Small intestine (tissue), 7 donors: ENCODE results near the gene FBXO24. TPM values are rescaled to one million over a fixed set of nuclear protein-coding genes. Genes with fewer than 3 reads are reported as not detected.

Source experiments
- DNase-seq, 2 donors: peaks; one replicate each; pipeline versions ENCODE4 v3.0.0 to v3.0.0-alpha.2; 2013
- FAIRE-seq: peaks from 2 replicates; lab custom pipeline; 2012; peaks lifted over from hg19 to GRCh38; lab: Jason Lieb, UNC
- H3K27ac ChIP-seq, 3 donors: one replicate each; pipeline ENCODE4 v1.5.1; 2013; ENCODE audit warnings: low read length in 2 of 3, mild to moderate bottlenecking in 2 of 3, control low read depth in 1 of 3, inconsistent platforms in 1 of 3, low read depth in 1 of 3, moderate library complexity in 1 of 3
- H3K27me3 ChIP-seq, 3 donors: one replicate each; pipeline ENCODE4 v1.6.1; 2013; ENCODE audit warnings: low read length in 3 of 3, inconsistent platforms in 1 of 3; ENCODE audit not compliant: control insufficient read depth in 3 of 3, insufficient read depth in 3 of 3
- H3K36me3 ChIP-seq, 3 donors: one replicate each; pipeline ENCODE4 v1.6.1; 2013; ENCODE audit warnings: low read length in 3 of 3, inconsistent platforms in 1 of 3, low read depth in 1 of 3, mild to moderate bottlenecking in 1 of 3, moderate library complexity in 1 of 3; ENCODE audit not compliant: control insufficient read depth in 3 of 3, insufficient read depth in 2 of 3
- H3K4me1 ChIP-seq, 3 donors: one replicate each; pipeline ENCODE4 v1.6.1; 2013; ENCODE audit warnings: low read length in 2 of 3, inconsistent platforms in 1 of 3, low read depth in 1 of 3, mild to moderate bottlenecking in 1 of 3, moderate library complexity in 1 of 3; ENCODE audit not compliant: control insufficient read depth in 3 of 3, insufficient read depth in 2 of 3
- H3K4me3 ChIP-seq, 3 donors: one replicate each; pipeline ENCODE4 v1.5.1; 2013; ENCODE audit warnings: low read length in 3 of 3, control low read depth in 1 of 3, inconsistent platforms in 1 of 3, low read depth in 1 of 3, mild to moderate bottlenecking in 1 of 3, moderate library complexity in 1 of 3
- H3K9me3 ChIP-seq, 2 donors: one replicate each; pipeline ENCODE4 v1.6.1; 2013; ENCODE audit warnings: low read depth in 1 of 2, low read length in 1 of 2; ENCODE audit not compliant: control insufficient read depth in 2 of 2, insufficient read depth in 1 of 2
- WGBS, 3 donors: extraction: QIAGEN DNeasy Blood & Tissue Kit; methylation state at CpG; one replicate each; pipeline ENCODE4 v1.1.7; 2013; 5-methylcytosine and 5-hydroxymethylcytosine counted together
- polyA plus RNA-seq, 4 donors: library from polyadenylated mRNA; stranded (reverse) in 3 of 4; unstranded in 1 of 4; fragments of 200-250 nt in 3 of 4; fragments of 120-200 nt in 1 of 4; gene quantifications; one replicate each; pipeline versions ENCODE4 v1.2.1 to v1.2.3, GENCODE V29; 2013
- donor health status: healthy with polysubstance abuse.
- donor health status: control.
- donor health status: control.
- donor health status: Bipolar disorder and iron deficiency.
- donor health status: healthy.

FBXO24 gene
- polyA plus RNA-seq, 4 donors = 0.55 to 1.1 TPM; not detected in 2

- no peak for FAIRE-seq
- peak; percentile 50 to 74 for DNase-seq
- peaks cover 3 to 36% (median 14%) of the 10 kb centered on the region in 3 donors for H3K4me1 ChIP-seq
- no peaks in the 10 kb centered on the region for H3K9me3 ChIP-seq
- H3K4me3 ChIP-seq = peak overlapping the region in 2 of 3 donors; percentile 12 to 33
- 20 to 23% (median 22%) methylated on average over 36 of the region's 36 CpGs for WGBS, 3 donors
- H3K27ac ChIP-seq = peak overlapping the region in 1 of 3 donors; percentile 26
- no peaks in the 10 kb centered on the region for H3K27me3 ChIP-seq
- peaks cover 0 to 49% (median 0%) of the 10 kb centered on the region in 3 donors for H3K36me3 ChIP-seq
Observed at GRCh38 chr7:100568896-100569844, 17.0 kb upstream of the FBXO24 start.

GRCh38 chr7:100570954-100571828, 14.9 kb upstream of the FBXO24 start:
- FAIRE-seq (no peak), DNase-seq (peak in 1 of 2 donors; percentile 32)
- Histone ChIP-seq H3K36me3 (peaks cover 11 to 50% (median 14%) of the 10 kb centered on the region in 3 donors), H3K9me3 (no peaks in the 10 kb centered on the region), H3K27ac (no peak overlapping the region), H3K27me3 (no peaks in the 10 kb centered on the region), H3K4me1 (peaks cover 3 to 36% (median 14%) of the 10 kb centered on the region in 3 donors), H3K4me3 (no peak overlapping the region)
- 61 to 73% (median 72%) methylated on average over 26 of the region's 26 CpGs for WGBS, 3 donors

GRCh38 chr7:100571829-100572116, 14.4 kb upstream of the FBXO24 start:
- Histone ChIP-seq H3K9me3 (no peaks in the 10 kb centered on the region), H3K27me3 (no peaks in the 10 kb centered on the region), H3K4me3 (no peak overlapping the region), H3K4me1 (peaks cover 3 to 36% (median 14%) of the 10 kb centered on the region in 3 donors), H3K36me3 (peaks cover 13 to 54% (median 16%) of the 10 kb centered on the region in 3 donors), H3K27ac (no peak overlapping the region)
- DNase-seq = no peak
- FAIRE-seq = no peak
- WGBS, 3 donors = 81 to 91% (median 87%) methylated on average over 2 of the region's 2 CpGs

GRCh38 chr7:100572281-100572948, 13.7 kb upstream of the FBXO24 start:
- Histone ChIP-seq H3K4me1 (peaks cover 3 to 36% (median 14%) of the 10 kb centered on the region in 3 donors), H3K36me3 (peaks cover 15 to 55% (median 22%) of the 10 kb centered on the region in 3 donors), H3K9me3 (no peaks in the 10 kb centered on the region), H3K27ac (no peak overlapping the region), H3K27me3 (no peaks in the 10 kb centered on the region), H3K4me3 (no peak overlapping the region)
- DNase-seq = no peak
- no peak for FAIRE-seq
- WGBS, 3 donors = 85 to 89% (median 86%) methylated on average over 14 to 20 of the region's 20 CpGs

GRCh38 chr7:100572949-100573675, 13.0 kb upstream of the FBXO24 start:
- no peak for FAIRE-seq

GRCh38 chr7:100573691-100574361, 12.3 kb upstream of the FBXO24 start, which contains the start of gene SAP25:
Gene SAP25 (minus strand): TSS chr7:100573900. CDS start chr7:100573742, 158 bp downstream.
- DNase-seq (no peak), FAIRE-seq (no peak)
- Histone ChIP-seq H3K36me3 (peaks cover 20 to 65% (median 26%) of the 10 kb centered on the region in 3 donors), H3K9me3 (no peaks in the 10 kb centered on the region), H3K27ac (no peak within 1 kb of the TSS), H3K4me3 (no peak within 1 kb of the TSS), H3K4me1 (peaks cover 0 to 23% (median 3%) of the 10 kb centered on the region in 3 donors), H3K27me3 (no peaks in the 10 kb centered on the region)
- WGBS, 3 donors = 94 to 96% (median 94%) methylated on average over 63 to 70 of the region's 70 CpGs

More at GRCh38 chr7:100572949-100573675, 13.0 kb upstream of the FBXO24 start:
- no peak for DNase-seq
- Histone ChIP-seq H3K36me3 (peaks cover 16 to 58% (median 26%) of the 10 kb centered on the region in 3 donors), H3K27ac (no peak overlapping the region), H3K4me3 (no peak overlapping the region), H3K27me3 (no peaks in the 10 kb centered on the region), H3K9me3 (no peaks in the 10 kb centered on the region), H3K4me1 (peaks cover 3 to 30% (median 9%) of the 10 kb centered on the region in 3 donors)
- 89 to 93% (median 93%) methylated on average over 27 to 30 of the region's 30 CpGs for WGBS, 3 donors
